ENCODE measurements around the gene DCTN4. TPM values are rescaled to one million over a fixed set of nuclear protein-coding genes. Genes with fewer than 3 reads are reported as not detected.

Gene DCTN4
- total and polyA plus RNA-seq, 9 of the 15 experiments (the other 6 are each of a cell fraction or from before 2014, with no cell fraction given), result 20.4 to 64.9 (median 49.9) TPM

GRCh38 chr5:150753463-150753862, 5.4 kb downstream of the DCTN4 start (continued):
- TF ChIP-seq, protein P1, sequence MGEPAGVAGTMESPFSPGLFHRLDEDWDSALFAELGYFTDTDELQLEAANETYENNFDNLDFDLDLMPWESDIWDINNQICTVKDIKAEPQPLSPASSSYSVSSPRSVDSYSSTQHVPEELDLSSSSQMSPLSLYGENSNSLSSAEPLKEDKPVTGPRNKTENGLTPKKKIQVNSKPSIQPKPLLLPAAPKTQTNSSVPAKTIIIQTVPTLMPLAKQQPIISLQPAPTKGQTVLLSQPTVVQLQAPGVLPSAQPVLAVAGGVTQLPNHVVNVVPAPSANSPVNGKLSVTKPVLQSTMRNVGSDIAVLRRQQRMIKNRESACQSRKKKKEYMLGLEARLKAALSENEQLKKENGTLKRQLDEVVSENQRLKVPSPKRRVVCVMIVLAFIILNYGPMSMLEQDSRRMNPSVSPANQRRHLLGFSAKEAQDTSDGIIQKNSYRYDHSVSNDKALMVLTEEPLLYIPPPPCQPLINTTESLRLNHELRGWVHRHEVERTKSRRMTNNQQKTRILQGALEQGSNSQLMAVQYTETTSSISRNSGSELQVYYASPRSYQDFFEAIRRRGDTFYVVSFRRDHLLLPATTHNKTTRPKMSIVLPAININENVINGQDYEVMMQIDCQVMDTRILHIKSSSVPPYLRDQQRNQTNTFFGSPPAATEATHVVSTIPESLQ (CRISPR knock-in tag; IDR thresholded peaks at IDR 0.05), result no peak
- TF ChIP-seq POLR2A (conservative IDR thresholded peaks at IDR 0.05) (no peak), ZNF699 (CRISPR knock-in tag; IDR thresholded peaks at IDR 0.05; ENCODE audit: insufficient replicate concordance) (no peak), E2F4 (CRISPR knock-in tag; IDR thresholded peaks at IDR 0.05; ENCODE audit: low read depth) (no peak), KAT7 (CRISPR knock-in tag; IDR thresholded peaks at IDR 0.05; ENCODE audit: borderline replicate concordance) (no peak), ZEB2 (IDR thresholded peaks at IDR 0.05) (no peak), E2F3 (CRISPR knock-in tag; IDR thresholded peaks at IDR 0.05) (no peak)
